ENCODE results near the gene TRAM2.

DNA sequence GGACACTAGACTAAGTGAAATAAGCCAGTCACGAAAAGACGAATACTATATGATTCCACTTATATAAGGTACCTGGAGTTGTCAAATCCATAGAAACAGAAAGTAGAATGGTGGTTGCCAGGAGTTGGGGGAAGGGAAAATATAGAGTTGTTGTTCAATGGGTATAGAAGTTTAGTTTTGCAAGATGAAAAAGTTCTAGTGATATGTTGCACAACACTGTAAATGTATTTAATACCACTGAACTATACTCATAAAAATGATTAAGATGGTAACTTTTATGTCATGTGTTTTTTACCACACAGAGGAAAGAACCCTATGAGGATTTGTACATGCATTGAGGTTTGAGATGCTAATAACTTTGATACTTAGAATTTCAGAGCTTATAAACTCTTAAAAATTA, 46.0 kb upstream of the TRAM2 start:
- TF ChIP-seq ZNF70 (CRISPR knock-in tag; IDR thresholded peaks at IDR 0.05): no peak
- no peak for TF ChIP-seq CSDC2 (CRISPR knock-in tag; IDR thresholded peaks at IDR 0.05)
- no peak for TF ChIP-seq TCF4 (CRISPR knock-in tag; IDR thresholded peaks at IDR 0.05; ENCODE audit: borderline replicate concordance)
- TF ChIP-seq, protein P1, sequence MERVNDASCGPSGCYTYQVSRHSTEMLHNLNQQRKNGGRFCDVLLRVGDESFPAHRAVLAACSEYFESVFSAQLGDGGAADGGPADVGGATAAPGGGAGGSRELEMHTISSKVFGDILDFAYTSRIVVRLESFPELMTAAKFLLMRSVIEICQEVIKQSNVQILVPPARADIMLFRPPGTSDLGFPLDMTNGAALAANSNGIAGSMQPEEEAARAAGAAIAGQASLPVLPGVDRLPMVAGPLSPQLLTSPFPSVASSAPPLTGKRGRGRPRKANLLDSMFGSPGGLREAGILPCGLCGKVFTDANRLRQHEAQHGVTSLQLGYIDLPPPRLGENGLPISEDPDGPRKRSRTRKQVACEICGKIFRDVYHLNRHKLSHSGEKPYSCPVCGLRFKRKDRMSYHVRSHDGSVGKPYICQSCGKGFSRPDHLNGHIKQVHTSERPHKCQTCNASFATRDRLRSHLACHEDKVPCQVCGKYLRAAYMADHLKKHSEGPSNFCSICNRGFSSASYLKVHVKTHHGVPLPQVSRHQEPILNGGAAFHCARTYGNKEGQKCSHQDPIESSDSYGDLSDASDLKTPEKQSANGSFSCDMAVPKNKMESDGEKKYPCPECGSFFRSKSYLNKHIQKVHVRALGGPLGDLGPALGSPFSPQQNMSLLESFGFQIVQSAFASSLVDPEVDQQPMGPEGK (CRISPR knock-in tag; IDR thresholded peaks at IDR 0.05; ENCODE audit: borderline replicate concordance): no peak
- no peak for TF ChIP-seq PPARA (CRISPR knock-in tag; IDR thresholded peaks at IDR 0.05; ENCODE audit: borderline replicate concordance)
- TF ChIP-seq, protein P2, sequence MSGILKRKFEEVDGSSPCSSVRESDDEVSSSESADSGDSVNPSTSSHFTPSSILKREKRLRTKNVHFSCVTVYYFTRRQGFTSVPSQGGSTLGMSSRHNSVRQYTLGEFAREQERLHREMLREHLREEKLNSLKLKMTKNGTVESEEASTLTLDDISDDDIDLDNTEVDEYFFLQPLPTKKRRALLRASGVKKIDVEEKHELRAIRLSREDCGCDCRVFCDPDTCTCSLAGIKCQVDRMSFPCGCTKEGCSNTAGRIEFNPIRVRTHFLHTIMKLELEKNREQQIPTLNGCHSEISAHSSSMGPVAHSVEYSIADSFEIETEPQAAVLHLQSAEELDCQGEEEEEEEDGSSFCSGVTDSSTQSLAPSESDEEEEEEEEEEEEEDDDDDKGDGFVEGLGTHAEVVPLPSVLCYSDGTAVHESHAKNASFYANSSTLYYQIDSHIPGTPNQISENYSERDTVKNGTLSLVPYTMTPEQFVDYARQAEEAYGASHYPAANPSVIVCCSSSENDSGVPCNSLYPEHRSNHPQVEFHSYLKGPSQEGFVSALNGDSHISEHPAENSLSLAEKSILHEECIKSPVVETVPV (CRISPR knock-in tag; IDR thresholded peaks at IDR 0.05): no peak
- TF ChIP-seq TOX (CRISPR knock-in tag; IDR thresholded peaks at IDR 0.05; ENCODE audit: borderline replicate concordance): no peak

All from SK-N-SH treated with all-trans-retinoic acid at 6 μM for 48 hours (cell line).